H9 (cell line): ENCODE results near the gene MAPKAPK2. TPM values are rescaled to one million over a fixed set of nuclear protein-coding genes. Genes with fewer than 3 reads are reported as not detected.

Experiments
- DNase-seq: peaks from one replicate; pipeline ENCODE4 v3.0.0-alpha.2; 2017
- H2AFZ ChIP-seq: one replicate; pipeline ENCODE4 v1.6.1; 2013; ENCODE audit warnings: mild to moderate bottlenecking, low read length, control low read depth, moderate library complexity
- H2AK5ac ChIP-seq: 2 replicates; pipeline ENCODE4 v1.6.1; 2013; ENCODE audit warnings: low read length, control low read depth, mixed read lengths; ENCODE audit not compliant: insufficient read length
- H2BK120ac ChIP-seq: one replicate; pipeline ENCODE4 v1.6.1; 2013; ENCODE audit warnings: low read depth, mild to moderate bottlenecking, low read length, control low read depth, inconsistent platforms; ENCODE audit not compliant: poor library complexity, severe bottlenecking
- H2BK12ac ChIP-seq: 2 replicates; pipeline ENCODE4 v1.6.1; 2013; ENCODE audit warnings: low read length, control low read depth, mixed read lengths, low read depth; ENCODE audit not compliant: insufficient read length
- H2BK15ac ChIP-seq: 2 replicates; pipeline ENCODE4 v1.6.1; 2013; ENCODE audit warnings: low read depth, low read length, control low read depth
- H2BK20ac ChIP-seq: one replicate; pipeline ENCODE4 v1.6.1; 2013; ENCODE audit warnings: low read depth, mild to moderate bottlenecking, low read length, control low read depth, inconsistent platforms; ENCODE audit not compliant: poor library complexity, severe bottlenecking
- H2BK5ac ChIP-seq: 2 replicates; pipeline ENCODE4 v1.6.1; 2013; ENCODE audit warnings: low read length, control low read depth, mixed read lengths; ENCODE audit not compliant: insufficient read length
- H3K14ac ChIP-seq: 2 replicates; pipeline ENCODE4 v1.6.1; 2013; ENCODE audit warnings: low read length, control low read depth; ENCODE audit not compliant: insufficient read depth
- H3K18ac ChIP-seq: 2 replicates; pipeline ENCODE4 v1.6.1; 2013; ENCODE audit warnings: low read depth, mild to moderate bottlenecking, mixed read lengths, low read length, control low read depth; ENCODE audit not compliant: insufficient read length
- H3K23ac ChIP-seq: 2 replicates; pipeline ENCODE4 v1.6.1; 2013; ENCODE audit warnings: low read length, control low read depth, mixed read lengths, low read depth; ENCODE audit not compliant: insufficient read length
- H3K23me2 ChIP-seq: 2 replicates; pipeline ENCODE4 v1.6.1; 2013; ENCODE audit warnings: low read depth, mild to moderate bottlenecking, mixed read lengths, low read length, control low read depth; ENCODE audit not compliant: insufficient read length, poor library complexity, severe bottlenecking
- H3K27ac ChIP-seq: 2 replicates; pipeline ENCODE4 v1.5.1; 2013; ENCODE audit warnings: low read length, control low read depth, mixed read lengths, low read depth; ENCODE audit not compliant: insufficient read length
- H3K27me3 ChIP-seq: 2 replicates; pipeline ENCODE4 v1.6.1; 2013; ENCODE audit warnings: low read length, control low read depth, inconsistent platforms; ENCODE audit not compliant: insufficient read depth
- H3K4ac ChIP-seq: 2 replicates; pipeline ENCODE4 v1.6.1; 2013; ENCODE audit warnings: low read depth, mild to moderate bottlenecking, control low read depth, inconsistent platforms, low read length, moderate library complexity
- H3K4me1 ChIP-seq: 2 replicates; pipeline ENCODE4 v1.6.1; 2013; ENCODE audit warnings: low read length, control low read depth, inconsistent platforms; ENCODE audit not compliant: insufficient read depth
- H3K4me2 ChIP-seq: 2 replicates; pipeline ENCODE4 v1.6.1; 2013; ENCODE audit warnings: low read length, control low read depth, mixed read lengths; ENCODE audit not compliant: insufficient read length, insufficient read depth
- H3K56ac ChIP-seq: 2 replicates; pipeline ENCODE4 v1.6.1; 2013; ENCODE audit warnings: low read depth, mild to moderate bottlenecking, mixed read lengths, low read length, control low read depth; ENCODE audit not compliant: insufficient read length
- H3K79me1 ChIP-seq: 2 replicates; pipeline ENCODE4 v1.6.1; 2013; ENCODE audit warnings: low read depth, mild to moderate bottlenecking, moderate library complexity, low read length, control low read depth, inconsistent platforms; ENCODE audit not compliant: insufficient read depth, poor library complexity, severe bottlenecking
- H3K79me2 ChIP-seq: 2 replicates; pipeline ENCODE4 v1.6.1; 2013; ENCODE audit warnings: low read length, control low read depth, inconsistent platforms; ENCODE audit not compliant: insufficient read depth
- H3K9ac ChIP-seq: 2 replicates; pipeline ENCODE4 v1.6.1; 2013; ENCODE audit warnings: low read length, control low read depth, mixed read lengths; ENCODE audit not compliant: insufficient read length; ENCODE audit errors: extremely low read depth
- H3K9me3 ChIP-seq: one replicate; pipeline ENCODE4 v1.6.1; 2013; ENCODE audit warnings: low read depth, low read length, inconsistent platforms; ENCODE audit not compliant: control insufficient read depth
- H3T11ph ChIP-seq: one replicate; pipeline ENCODE4 v1.6.1; 2013; ENCODE audit warnings: mild to moderate bottlenecking, low read length, control low read depth, inconsistent platforms
- H4K20me1 ChIP-seq: one replicate; pipeline ENCODE4 v1.6.1; 2013; ENCODE audit not compliant: control insufficient read depth, insufficient read length, insufficient read depth
- H4K5ac ChIP-seq: 2 replicates; pipeline ENCODE4 v1.6.1; 2013; ENCODE audit warnings: low read depth, mild to moderate bottlenecking, mixed read lengths, low read length, control low read depth; ENCODE audit not compliant: insufficient read length
- H4K8ac ChIP-seq: replicated peaks from 2 replicates; pipeline ENCODE4 v1.6.1; 2013; ENCODE audit warnings: low read length, control low read depth, mixed read lengths, low read depth; ENCODE audit not compliant: insufficient read length
- H4K91ac ChIP-seq: 2 replicates; pipeline ENCODE4 v1.6.1; 2013; ENCODE audit warnings: low read depth, mild to moderate bottlenecking, moderate library complexity, mixed read lengths, low read length, control low read depth; ENCODE audit not compliant: insufficient read length
- H3K27ac Mint-ChIP-seq, 3 experiments: 2 replicates in 2 of 3; 3 replicates in 1 of 3; pipeline ENCODE4 v1.8.0; 2020 to 2021; ENCODE audit warnings: mixed read lengths in 3 of 3, mild to moderate bottlenecking in 1 of 3, moderate library complexity in 1 of 3
- H3K27me3 Mint-ChIP-seq: 2 replicates; pipeline ENCODE4 v1.8.0; 2021; ENCODE audit warnings: low read depth, mild to moderate bottlenecking, moderate library complexity, mixed read lengths
- H3K36me3 Mint-ChIP-seq, 3 experiments: 2 replicates in 2 of 3; 3 replicates in 1 of 3; pipeline ENCODE4 v1.8.0; 2020 to 2021; ENCODE audit warnings: low read depth in 3 of 3, mixed read lengths in 3 of 3; ENCODE audit not compliant: insufficient read depth in 1 of 3
- H3K4me1 Mint-ChIP-seq, 2 experiments: 2 replicates each; pipeline ENCODE4 v1.8.0; 2020; ENCODE audit warnings: mixed read lengths in 2 of 2
- H3K4me3 Mint-ChIP-seq, 2 experiments: 2 replicates in 1 of 2; 3 replicates in 1 of 2; pipeline ENCODE4 v1.8.0; 2020 to 2021; ENCODE audit warnings: mild to moderate bottlenecking in 2 of 2, mixed read lengths in 2 of 2, moderate library complexity in 1 of 2
- H3K9me3 Mint-ChIP-seq, 2 experiments: 2 replicates in 1 of 2; 3 replicates in 1 of 2; pipeline ENCODE4 v1.8.0; 2020; ENCODE audit warnings: mild to moderate bottlenecking in 2 of 2, mixed read lengths in 2 of 2, moderate library complexity in 1 of 2
- CTCF ChIP-seq: fragments of 200-600 bp; sonication (generic); conservative IDR thresholded peaks from 3 replicates; pipeline ENCODE4 v1.8.0; 2021; ENCODE audit warnings: antibody characterized with exemption, mild to moderate bottlenecking
- WGBS: extraction: QIAGEN DNeasy Blood & Tissue Kit; methylation state at CpG from one replicate; pipeline ENCODE4 v1.1.7; 2013; ENCODE audit warnings: missing lambda C conversion rate, low lambda C conversion rate, mixed read lengths; ENCODE audit not compliant: insufficient read length; ENCODE audit errors: extremely low coverage; 5-methylcytosine and 5-hydroxymethylcytosine counted together
- total RNA-seq: library from RNA; stranded (reverse); gene quantifications from 2 replicates; pipeline ENCODE4 v1.2.1, GENCODE V29; 2021

MAPKAPK2 gene
- total RNA-seq, 1 experiment from 2014 or later = 50.1 TPM

GRCh38 chr1:206727981-206728696 lies 43.4 kb downstream of the MAPKAPK2 start:
- Mint-ChIP-seq H3K27me3 (no peaks in the 10 kb centered on the region; the same call in 1 of the 2 replicates), H3K4me1 (peaks cover 23 to 26% of the 10 kb centered on the region in 2 experiments), H3K27ac (peak overlapping the region in 2 of 3 experiments; percentile 49 to 89; a peak in 2 of 7 replicates), H3K36me3 (peaks cover 4 to 34% (median 32%) of the 10 kb centered on the region in 3 experiments; a peak in 6 of 7 replicates), H3K9me3 (no peaks in the 10 kb centered on the region), H3K4me3 (no peak overlapping the region)
- Histone ChIP-seq H4K91ac (no peak overlapping the region), H2BK12ac (no peak overlapping the region), H4K5ac (no peak overlapping the region), H2AFZ (no peak overlapping the region), H3K4me2 (no peak overlapping the region), H3K79me2 (no peaks in the 10 kb centered on the region), H3K27me3 (no peaks in the 10 kb centered on the region), H3T11ph (no peak overlapping the region), H2BK5ac (no peak overlapping the region), H3K9me3 (no peaks in the 10 kb centered on the region), H3K56ac (no peak overlapping the region), H4K20me1 (no peaks in the 10 kb centered on the region), H3K23me2 (no peaks in the 10 kb centered on the region), H3K27ac (no peak overlapping the region), H3K4ac (no peak overlapping the region), H3K18ac (no peak overlapping the region), H3K4me1 (peaks cover 2% of the 10 kb centered on the region; the same call in 1 of the 2 replicates), H2BK15ac (no peak overlapping the region), H4K8ac (no peak overlapping the region), H3K14ac (no peak overlapping the region), H3K23ac (no peak overlapping the region), H3K79me1 (no peaks in the 10 kb centered on the region), H3K9ac (no peak overlapping the region), H2AK5ac (no peak overlapping the region), H2BK20ac (no peak overlapping the region), H2BK120ac (no peak overlapping the region)
- no peak for DNase-seq
- no CpG with 5 or more reads among the region's 8 CpGs for WGBS
- no peak for TF ChIP-seq CTCF
